Endothelial cell (in vitro differentiated cells): Measurements from ENCODE around the gene CLEC10A. TPM values are rescaled to one million over a fixed set of nuclear protein-coding genes. Genes with fewer than 3 reads are reported as not detected.

Experiments
- DNase-seq: peaks from one replicate; pipeline ENCODE4 v3.0.0; 2021; ENCODE audit warnings: low spot score
- H3K27ac Mint-ChIP-seq: one replicate; pipeline ENCODE4 v1.8.0; 2021; ENCODE audit warnings: mixed read lengths, inconsistent platforms; ENCODE audit not compliant: unreplicated experiment
- H3K27me3 Mint-ChIP-seq: one replicate; pipeline ENCODE4 v1.8.0; 2021; ENCODE audit warnings: mild to moderate bottlenecking, moderate library complexity, mixed read lengths, inconsistent platforms; ENCODE audit not compliant: unreplicated experiment
- H3K36me3 Mint-ChIP-seq: one replicate; pipeline ENCODE4 v1.8.0; 2021; ENCODE audit warnings: mild to moderate bottlenecking, low read depth, mixed read lengths, inconsistent platforms; ENCODE audit not compliant: unreplicated experiment
- H3K4me1 Mint-ChIP-seq: one replicate; pipeline ENCODE4 v1.8.0; 2021; ENCODE audit warnings: mild to moderate bottlenecking, mixed read lengths, inconsistent platforms; ENCODE audit not compliant: unreplicated experiment
- H3K4me3 Mint-ChIP-seq: one replicate; pipeline ENCODE4 v1.8.0; 2021; ENCODE audit warnings: mild to moderate bottlenecking, mixed read lengths, inconsistent platforms; ENCODE audit not compliant: unreplicated experiment
- H3K9me3 Mint-ChIP-seq: one replicate; pipeline ENCODE4 v1.8.0; 2021; ENCODE audit warnings: mixed read lengths, inconsistent platforms; ENCODE audit not compliant: unreplicated experiment
- total RNA-seq: library from RNA; stranded (reverse); fragmentation: NEBNext Ultra II Directional; extraction: Animal tissue kit (Norgen Biotek cat#: 25700); gene quantifications from one replicate; pipeline ENCODE4 v1.2.1, GENCODE V29; 2021; ENCODE audit not compliant: unreplicated experiment
- TF ChIP-seq, protein P1 (sequence below): fragments of 200-600 bp; sonication (generic); IDR thresholded peaks from one replicate; pipeline ENCODE4 v1.5.0; 2021; ENCODE audit warnings: antibody characterized with exemption; ENCODE audit not compliant: unreplicated experiment

Gene CLEC10A
- total RNA-seq, 1 donor from 2014 or later, result 30.4 TPM

DNA sequence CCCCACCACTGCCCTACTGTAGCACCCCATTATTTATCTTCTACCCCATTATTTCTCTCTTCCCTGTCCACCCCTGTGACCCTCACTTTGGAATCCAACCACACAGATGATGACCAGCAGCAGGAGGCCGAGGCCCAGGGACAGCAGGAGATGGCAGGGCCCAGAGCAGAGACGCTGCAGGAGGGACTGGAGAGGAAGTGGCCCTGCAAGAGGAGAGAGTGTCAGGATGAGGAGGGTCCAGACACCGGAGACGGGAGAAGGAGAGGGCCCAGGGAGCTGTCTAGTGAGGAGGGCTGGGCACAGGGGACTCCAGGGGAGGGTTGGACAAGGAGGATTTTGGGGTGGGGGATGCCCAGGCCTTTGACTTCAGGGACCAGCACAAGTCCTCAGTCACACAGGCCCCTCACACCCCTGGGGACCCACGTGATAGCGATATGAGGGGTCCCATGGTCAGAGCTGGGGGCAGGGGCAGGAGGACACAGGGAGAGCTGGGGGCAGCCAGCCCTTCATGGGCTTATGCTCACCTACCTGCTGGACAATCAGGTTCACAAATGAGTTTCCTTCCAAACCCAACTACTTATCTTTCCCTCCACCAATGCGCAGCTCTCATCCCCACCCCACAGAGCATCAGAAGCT is 2.0 kb downstream of the CLEC10A start:
- Mint-ChIP-seq H3K27ac (peak overlapping the region; percentile 61), H3K4me1 (peaks cover 42% of the 10 kb centered on the region), H3K4me3 (peak overlapping the region; percentile 43), H3K9me3 (no peaks in the 10 kb centered on the region), H3K36me3 (peaks cover 40% of the 10 kb centered on the region), H3K27me3 (peaks cover 3% of the 10 kb centered on the region)
- DNase-seq, result no peak
- TF ChIP-seq, protein P1, sequence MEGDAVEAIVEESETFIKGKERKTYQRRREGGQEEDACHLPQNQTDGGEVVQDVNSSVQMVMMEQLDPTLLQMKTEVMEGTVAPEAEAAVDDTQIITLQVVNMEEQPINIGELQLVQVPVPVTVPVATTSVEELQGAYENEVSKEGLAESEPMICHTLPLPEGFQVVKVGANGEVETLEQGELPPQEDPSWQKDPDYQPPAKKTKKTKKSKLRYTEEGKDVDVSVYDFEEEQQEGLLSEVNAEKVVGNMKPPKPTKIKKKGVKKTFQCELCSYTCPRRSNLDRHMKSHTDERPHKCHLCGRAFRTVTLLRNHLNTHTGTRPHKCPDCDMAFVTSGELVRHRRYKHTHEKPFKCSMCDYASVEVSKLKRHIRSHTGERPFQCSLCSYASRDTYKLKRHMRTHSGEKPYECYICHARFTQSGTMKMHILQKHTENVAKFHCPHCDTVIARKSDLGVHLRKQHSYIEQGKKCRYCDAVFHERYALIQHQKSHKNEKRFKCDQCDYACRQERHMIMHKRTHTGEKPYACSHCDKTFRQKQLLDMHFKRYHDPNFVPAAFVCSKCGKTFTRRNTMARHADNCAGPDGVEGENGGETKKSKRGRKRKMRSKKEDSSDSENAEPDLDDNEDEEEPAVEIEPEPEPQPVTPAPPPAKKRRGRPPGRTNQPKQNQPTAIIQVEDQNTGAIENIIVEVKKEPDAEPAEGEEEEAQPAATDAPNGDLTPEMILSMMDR, result no peak

DNA sequence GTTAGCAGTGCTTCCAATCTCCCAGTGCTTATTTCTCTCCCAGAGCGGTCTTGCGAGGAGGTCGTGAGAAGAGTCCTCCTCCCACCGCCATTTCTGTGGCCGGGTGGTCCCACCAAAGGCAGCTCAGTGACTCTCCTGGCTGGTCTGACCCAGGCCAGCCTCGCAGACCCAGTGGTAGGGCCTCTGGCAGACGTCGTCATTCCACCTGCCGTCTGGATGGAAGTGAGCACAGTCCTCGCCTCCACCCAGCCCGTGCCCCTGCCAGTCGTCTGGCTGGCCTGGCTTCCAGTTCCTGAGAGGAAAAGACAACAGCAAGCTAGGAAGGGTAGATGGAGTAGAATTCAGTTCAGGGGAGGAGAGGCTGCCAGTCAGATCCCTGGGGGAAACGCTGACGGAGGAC is 5.1 kb downstream of the CLEC10A start:
- peaks cover 42% of the 10 kb centered on the region for H3K36me3 Mint-ChIP-seq
- peaks cover 1% of the 10 kb centered on the region for H3K27me3 Mint-ChIP-seq
- no peak overlapping the region for H3K27ac Mint-ChIP-seq
- H3K9me3 Mint-ChIP-seq, result no peaks in the 10 kb centered on the region
- peak overlapping the region; percentile 56 for H3K4me3 Mint-ChIP-seq
- no peak for DNase-seq
- H3K4me1 Mint-ChIP-seq, result peaks cover 22% of the 10 kb centered on the region
- TF ChIP-seq, protein P1, result no peak

DNA sequence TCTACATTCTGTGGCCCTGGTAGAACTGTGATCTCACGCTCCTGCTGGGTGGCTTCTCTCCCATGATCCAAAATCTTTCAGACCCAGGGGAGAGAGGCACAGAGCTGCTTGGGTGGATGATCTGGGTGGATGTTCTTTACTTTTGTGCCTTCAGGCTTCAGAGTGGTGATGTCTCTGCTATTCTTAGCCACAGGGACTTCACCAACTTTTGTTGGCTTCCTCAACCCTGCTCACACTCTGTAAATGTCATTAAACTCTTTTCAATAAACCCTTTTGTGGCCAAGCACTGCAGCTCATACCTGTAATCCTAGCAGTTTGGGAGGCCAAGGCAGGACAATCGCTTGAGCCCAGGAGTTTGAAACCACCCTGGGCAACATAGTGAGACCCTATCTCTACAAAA is 7.6 kb downstream of the CLEC10A start:
- Mint-ChIP-seq H3K27ac (no peak overlapping the region), H3K9me3 (peaks cover 11% of the 10 kb centered on the region), H3K36me3 (peaks cover 48% of the 10 kb centered on the region), H3K27me3 (peaks cover 1% of the 10 kb centered on the region), H3K4me3 (no peak overlapping the region), H3K4me1 (peaks cover 4% of the 10 kb centered on the region)
- DNase-seq, result no peak
- TF ChIP-seq, protein P1, result no peak

DNA sequence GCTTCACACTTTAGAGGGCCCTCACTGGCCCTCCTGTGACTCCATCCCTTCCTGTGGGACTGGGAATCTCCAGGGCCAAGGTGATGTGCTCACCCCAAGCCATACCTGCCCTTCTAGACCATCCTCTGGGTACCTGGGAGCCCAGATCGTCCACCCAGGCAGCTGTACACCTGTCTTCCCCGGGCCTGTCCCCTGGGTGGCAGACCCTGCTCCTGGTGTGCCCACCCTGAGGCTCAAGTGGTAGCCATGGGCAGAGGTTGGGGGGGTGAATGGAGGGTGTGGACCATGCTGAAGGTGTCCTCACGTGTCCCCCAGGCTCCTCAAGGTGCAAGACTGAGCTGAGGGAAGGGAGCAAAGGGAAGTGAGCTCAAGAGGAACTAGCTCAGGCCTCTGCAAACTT is 9.3 kb downstream of the CLEC10A start:
- Mint-ChIP-seq H3K27me3 (peaks cover 1% of the 10 kb centered on the region), H3K27ac (no peak overlapping the region), H3K4me1 (no peaks in the 10 kb centered on the region), H3K9me3 (peaks cover 11% of the 10 kb centered on the region), H3K4me3 (no peak overlapping the region), H3K36me3 (peaks cover 48% of the 10 kb centered on the region)
- no peak for DNase-seq
- TF ChIP-seq, protein P1, result no peak

DNA sequence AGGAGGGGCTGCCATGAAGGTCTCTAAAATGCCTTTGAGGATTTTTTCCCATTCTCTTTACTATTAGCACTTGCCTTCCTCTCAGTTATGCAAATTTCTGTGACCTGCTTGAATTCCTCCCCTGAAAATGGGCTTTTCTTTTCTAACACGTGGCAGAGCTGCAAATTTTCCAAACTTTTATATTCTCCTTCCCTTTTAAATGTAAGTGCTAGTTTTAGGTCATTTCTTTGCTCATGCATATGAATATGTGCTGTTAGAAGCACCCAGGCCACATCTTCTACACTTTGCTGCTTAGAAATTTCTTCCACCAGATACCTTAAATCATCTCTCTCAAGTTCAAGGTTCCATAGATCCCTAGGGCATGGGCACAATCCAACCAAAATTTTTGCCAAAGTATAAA is 11.8 kb downstream of the CLEC10A start:
- TF ChIP-seq, protein P1, result no peak
- no peak for DNase-seq
- Mint-ChIP-seq H3K27me3 (no peaks in the 10 kb centered on the region), H3K36me3 (peaks cover 28% of the 10 kb centered on the region), H3K4me3 (no peak overlapping the region), H3K27ac (no peak overlapping the region), H3K9me3 (peaks cover 11% of the 10 kb centered on the region), H3K4me1 (peaks cover 10% of the 10 kb centered on the region)
